HG03378 (cell line): ENCODE data around the gene NR2E1.

Source experiments
- ATAC-seq: cut with Tn5 transposase; IDR thresholded peaks from one replicate; pipeline ENCODE4 v1.9.1; 2021; ENCODE audit warnings: mild to moderate bottlenecking, moderate library complexity; ENCODE audit not compliant: unreplicated experiment

The NR2E1 gene

DNA sequence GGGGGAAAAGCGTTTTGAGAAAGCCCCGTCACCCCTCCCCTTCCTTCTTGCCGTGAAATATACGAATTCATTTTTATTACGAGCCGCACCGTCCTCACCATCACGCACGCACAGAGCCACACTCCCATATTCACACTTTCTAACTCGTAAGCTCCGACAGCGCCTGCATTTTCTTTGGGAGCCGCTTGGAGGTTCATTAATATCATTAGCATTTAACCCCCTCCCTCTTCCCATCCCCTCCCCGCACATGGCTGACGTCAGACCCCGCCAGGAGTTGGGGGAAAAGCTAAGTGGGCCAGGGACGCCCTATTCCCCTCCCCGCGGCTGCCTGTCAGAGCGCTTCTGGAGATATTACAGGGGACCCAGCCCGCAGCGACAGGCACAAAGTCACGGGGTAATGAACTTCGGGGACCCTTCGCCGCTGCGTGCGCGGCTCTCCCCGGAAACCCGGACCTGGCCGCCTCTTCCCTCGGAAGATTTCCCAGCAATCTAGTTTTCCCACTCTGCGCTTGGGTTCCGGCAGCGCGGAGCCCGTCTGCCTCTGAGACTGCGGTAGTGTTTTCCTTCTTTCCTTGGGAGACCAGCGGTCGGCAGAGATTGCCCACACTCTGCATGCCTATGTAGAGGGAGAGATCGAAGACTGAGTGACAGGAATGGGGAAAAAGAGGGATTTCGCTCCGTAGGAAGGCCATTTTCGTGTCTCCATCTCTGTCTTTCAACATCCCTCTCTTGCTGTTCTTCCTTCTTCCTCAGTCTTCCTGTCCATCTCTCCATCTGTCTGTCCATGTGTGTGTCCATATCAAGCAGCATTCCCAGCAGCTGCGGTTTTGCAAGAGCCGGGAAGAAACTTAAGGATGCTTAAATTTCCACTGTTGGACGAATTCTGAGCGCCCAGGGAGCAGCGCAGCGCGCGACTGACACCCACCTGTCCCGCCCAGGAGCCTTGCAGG lies at the start of gene NR2E1:
TSS of gene NR2E1 (plus strand) at position 309 of the 950 bp plus-strand sequence. CDS start 744 bp downstream, outside the sequence.
- ATAC-seq = no peak

DNA sequence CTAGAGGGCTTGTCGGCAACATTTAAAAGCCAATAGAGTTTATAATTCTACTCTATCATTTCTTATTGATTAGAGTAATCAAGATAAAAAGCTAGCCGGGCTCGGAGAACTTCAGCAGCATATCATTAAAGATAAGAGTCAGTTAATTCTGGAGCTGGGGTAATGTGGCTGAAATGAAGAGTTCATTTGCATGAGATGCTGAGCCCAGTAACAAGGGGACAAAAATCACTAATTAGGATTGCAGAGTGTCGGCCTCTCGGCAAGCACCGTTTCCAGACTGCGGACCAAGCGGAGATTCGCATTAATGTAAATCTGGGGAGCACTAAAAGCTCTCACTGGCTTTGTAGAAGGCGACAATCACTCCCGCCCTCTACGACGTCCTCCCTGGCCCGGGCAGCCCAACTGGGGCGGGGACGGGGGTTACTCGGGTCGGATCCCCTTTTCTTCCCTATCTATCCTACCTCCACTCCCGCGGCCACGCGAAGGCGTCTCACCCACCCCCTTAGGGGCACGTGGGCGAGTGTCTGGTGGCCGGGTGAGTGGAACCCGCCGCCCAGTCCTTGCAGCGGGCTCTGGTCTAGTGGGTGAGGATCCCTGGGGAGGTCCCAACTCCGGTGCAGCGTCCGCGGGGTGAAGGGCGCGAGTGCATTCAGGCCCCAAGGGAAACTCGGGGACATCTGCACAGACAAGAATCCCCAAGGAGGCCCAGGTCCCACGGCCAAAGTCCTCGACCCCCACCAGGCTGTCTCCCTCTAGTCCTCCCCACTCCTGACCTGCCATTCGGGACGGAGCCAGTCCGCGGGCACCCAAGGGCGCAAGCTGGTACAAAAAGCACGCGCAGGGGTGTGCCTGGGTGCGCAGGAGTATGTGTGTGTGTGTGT lies 49.0 kb upstream of the NR2E1 start:
- no peak for ATAC-seq

DNA sequence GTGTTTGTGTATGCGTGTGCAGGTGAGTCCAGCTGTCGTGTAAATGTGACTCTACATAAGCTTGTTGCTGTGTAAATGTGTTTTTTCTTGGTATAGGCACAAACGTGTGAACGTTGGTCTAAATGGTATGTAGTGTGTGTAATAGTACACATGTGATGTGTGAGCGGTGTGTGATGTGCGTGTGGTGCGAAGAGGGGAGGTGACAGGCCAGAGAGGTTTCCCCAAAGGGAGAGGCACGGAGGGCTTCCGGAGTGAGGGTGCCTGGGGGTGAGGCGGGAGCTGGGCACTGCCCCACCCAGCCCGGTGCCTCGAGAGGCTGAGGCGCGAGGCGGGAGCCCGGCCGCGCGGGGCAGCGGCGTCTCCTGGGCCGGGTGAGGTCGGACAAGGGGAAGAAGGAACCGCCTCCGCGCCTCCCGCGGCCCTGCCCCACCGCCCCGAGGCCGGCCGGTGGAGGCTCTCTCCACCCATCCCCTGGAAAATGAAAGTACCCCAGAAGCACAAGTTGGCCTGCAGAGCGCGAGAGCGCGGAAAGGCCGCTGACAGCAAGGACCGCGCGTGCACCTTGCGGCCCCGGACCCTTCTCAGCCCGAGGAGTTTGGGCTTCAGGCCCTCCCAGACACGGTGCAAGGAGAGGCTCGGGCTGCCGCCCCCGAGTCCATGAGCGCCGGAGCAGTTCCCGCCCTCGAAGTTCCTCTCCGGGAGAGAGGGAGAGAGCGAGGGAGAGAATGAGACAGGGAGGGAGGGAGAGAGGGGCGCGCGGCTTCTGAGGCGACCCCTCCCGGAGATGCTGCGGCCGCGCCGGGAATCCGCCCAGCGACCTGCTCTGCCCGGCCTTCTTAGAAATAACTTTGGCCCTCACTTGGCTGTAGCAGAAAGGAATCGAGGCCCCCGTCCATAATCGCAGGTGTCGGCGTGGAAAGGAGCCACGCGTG lies 48.1 kb upstream of the NR2E1 start:
- no peak for ATAC-seq

DNA sequence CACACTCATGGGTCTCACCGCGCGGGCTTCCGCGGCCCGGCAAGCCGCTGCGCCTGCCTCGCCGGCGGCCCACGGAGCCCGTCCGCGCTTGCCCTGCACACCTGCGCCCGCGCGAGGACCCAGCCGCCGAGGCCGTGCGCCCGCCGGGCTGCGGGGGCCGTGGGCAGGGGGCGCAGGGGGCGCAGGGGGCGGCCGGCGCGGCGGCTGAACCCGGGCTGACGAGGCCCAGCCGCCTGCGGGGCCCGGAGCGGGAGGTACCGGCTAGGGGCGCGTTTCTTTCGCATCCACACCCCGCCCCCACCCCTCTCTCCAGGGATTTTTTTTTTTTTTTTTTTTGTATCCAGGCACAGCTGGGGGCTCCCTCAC lies 47.5 kb upstream of the NR2E1 start:
- no peak for ATAC-seq

DNA sequence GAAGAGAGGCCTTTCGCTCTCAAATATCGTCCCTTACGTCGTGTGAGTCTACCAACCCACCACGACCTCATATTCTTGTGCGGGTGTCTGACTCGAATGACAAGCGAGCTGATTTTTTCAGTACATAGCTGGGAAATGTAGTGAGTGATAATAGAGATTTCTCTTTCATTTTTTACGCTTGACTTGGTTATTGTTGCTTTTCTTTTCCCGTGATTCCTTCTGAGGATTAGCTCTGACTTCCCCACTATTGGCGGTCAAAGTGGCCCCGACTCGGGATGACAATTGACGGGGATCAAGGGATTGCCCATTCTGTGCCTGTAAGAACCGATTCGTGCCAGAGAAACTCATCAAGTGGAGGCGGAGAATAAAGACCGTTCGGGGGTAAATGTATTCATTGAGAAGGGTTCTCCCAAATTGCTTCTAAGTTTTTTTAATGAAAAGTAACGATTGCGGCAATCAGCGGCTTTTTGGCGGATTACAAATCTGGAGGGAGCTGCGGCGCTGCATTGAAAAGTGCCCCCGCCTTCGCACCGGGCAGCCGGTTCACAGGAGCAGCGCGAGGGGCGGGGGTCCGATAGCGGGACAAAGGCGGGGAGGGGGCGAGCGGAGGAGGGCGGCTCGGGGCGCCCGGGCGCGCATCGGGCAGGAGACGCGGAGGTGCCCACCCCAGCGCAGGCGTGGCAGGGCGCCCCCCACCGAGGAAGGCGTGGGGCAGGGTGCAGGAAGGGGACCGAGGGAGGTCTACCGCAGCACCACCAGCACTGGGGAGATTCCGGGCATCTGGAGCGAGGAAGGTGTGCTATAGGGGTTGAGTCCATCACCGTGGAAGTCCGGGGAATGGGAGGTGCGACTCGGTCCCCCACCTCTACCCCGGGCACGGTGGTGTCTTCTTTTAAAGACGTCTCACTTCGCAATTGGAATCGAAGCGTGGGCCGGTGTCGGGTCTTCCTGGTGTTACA lies 46.7 kb upstream of the NR2E1 start:
- no peak for ATAC-seq

DNA sequence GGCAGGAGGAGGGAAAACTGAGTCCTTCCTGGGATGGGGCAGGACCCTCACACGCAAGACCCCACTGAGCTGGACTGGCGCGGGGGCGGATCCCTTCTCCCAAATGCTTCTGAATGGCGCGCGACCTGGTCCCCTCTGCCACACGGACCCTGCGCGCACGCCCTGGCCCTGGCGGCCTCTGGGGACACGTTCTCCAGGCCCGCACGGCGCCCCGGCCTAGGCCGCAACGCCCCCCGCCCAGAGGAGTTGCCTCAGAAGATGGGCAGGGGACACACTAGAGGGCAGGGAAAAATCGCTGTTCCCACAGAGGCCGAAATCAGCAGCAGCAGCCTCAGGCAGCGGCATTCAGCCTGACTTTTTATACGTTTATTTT lies 46.1 kb upstream of the NR2E1 start:
- ATAC-seq = no peak

DNA sequence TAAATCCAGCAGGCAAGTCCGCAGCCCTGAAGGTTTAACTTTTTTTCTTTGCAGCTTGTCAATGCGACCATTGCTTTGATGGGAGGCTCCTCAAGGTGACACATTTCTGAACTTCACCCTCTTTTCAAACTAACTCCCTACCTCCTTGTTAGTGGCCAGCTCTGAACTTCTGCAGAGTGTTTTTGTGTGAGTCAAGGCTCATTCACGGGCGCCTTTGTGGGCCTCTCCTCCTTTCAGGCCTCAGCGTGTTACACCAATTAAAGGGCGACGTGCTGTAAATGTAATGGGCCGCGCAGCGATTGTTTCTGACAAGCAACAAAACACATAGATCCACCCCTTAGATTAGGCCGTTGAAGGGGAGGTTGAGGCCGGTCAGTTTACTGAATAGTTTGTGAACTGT lies 45.5 kb upstream of the NR2E1 start:
- ATAC-seq = no peak

DNA sequence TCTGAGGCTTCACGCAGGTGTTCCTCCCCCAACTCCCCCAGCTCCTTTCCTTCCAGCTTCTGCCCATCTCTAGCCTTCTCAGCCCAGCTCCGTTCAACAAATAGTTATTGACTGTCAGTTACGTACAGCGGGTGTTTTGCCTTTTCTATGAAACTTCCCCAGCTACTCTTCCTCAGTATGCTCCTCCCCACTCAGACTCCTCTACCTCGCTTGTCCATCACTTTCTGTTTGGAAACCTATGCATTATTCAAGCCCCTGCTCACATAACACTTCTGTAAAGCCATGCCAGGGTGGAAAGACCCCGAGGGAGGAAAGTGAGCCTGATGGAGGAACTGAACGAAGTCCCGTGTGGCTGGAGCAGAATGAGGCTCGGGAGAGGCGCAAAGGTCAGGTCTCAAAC lies 44.2 kb upstream of the NR2E1 start:
- no peak for ATAC-seq

DNA sequence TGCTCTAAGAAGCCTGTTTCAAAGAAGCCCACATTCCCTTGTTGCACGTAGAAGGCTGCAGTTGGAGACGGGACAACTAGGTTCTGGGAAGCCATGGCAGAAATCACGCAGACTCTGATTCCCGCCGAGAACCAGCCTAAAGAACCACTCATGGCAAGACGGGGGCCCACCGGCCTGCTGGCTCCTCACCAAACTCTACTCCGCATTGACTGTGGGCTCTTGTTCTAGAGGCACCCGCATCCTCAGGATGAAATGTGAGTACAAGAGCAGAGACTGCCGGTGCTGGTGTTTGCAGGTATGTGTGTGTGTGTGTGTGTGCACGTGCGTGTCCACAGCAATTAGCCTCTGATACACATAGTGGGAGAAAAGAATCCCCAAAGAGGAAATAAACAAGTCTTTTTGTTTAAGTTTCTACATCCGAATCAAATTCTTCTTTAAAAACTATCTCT lies 42.3 kb upstream of the NR2E1 start:
- no peak for ATAC-seq

DNA sequence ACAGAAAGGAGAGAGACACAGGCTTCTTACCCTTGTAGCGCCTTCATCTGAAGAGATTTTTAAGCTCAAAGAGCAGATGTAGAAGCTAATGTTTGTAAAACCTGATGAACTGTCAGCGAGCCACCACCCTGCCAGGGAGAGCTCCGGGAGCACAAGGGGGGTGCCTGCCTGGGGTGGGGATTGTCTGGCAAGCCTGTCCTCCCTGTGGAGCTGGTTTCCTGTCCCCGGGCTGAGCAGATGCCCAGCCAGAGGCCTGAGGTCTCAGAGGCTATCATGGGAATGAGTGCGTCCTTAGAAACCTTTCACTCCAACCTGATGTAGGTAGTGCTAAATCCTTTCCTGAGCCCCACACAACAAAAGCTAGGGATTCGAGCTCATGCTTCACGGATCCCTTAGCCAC lies 41.9 kb upstream of the NR2E1 start:
- ATAC-seq = no peak

DNA sequence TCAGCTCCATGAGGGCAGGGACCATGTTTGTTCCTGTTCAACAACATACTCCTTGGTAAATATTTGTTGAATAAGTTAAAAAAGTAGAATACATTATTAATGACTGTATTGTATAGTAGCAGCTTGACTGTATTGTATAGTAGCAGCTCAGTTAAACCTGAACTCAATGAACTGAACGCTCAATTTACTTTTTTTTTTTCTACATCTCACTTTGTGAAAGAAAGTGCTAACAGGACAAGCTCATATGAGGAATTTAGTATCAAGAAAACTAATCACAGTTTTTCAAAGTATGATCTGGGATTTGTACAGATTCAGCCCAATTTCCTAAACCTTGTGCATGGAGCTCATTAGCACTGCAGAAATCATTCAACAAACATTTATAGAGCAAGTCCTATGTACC lies 38.8 kb upstream of the NR2E1 start:
- ATAC-seq = no peak

DNA sequence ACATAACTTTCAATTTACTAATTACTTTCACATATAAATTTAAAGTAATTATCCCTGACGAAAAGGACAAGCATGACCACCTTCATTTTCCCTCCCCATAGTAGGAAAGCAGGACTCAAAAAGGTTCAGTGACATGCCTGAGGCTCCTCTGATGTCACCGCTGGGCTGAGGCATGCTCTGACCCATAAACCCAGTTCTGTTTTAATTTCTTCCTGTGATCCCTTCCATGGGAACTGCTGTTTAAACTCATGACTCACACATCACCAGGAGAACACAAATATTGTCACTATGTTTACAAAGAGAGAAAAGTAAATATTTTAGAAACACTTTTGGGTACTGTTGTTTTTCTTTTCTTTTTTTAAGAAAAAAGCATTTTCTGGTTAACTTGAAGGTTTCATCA lies 38.0 kb upstream of the NR2E1 start:
- no peak for ATAC-seq

DNA sequence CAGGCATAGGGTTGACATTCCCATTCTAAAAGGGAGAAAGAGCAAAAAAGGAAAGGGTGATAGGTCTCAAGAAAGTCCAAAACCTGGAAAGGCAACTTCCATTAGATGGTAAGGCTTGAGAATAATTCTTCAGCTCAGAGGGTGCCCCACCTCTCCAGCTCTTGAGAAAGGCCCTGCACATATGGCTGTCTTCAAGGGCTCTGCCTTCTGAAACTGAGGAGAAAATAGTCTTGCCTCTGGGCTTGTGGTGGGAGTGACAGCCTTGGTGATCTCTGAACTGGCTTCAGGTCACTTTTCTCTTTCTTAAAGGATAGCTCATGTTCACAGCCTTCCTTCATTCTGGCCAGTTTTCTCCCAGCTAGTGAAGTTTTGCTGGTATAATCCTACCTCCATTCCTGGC lies 35.6 kb upstream of the NR2E1 start:
- no peak for ATAC-seq

DNA sequence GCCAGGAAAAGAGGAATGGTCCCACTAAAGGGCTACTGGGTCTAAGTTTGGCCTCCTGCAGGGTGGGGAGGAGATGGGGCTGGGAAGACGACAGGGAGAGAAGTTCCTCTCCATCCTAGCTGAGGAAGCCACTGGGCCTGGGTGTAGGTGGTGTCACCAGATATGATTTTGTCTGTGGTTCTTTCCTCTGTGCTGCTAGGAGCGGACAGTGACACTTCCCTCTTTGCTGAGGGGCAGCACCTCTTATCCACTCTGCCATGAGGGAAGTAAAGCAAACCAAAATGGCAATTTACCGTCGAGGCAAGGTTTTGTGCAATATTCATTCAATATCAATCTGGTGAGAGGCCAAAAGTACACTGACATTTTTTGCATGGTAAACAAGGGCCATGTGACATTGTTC lies 33.0 kb upstream of the NR2E1 start:
- ATAC-seq = no peak

DNA sequence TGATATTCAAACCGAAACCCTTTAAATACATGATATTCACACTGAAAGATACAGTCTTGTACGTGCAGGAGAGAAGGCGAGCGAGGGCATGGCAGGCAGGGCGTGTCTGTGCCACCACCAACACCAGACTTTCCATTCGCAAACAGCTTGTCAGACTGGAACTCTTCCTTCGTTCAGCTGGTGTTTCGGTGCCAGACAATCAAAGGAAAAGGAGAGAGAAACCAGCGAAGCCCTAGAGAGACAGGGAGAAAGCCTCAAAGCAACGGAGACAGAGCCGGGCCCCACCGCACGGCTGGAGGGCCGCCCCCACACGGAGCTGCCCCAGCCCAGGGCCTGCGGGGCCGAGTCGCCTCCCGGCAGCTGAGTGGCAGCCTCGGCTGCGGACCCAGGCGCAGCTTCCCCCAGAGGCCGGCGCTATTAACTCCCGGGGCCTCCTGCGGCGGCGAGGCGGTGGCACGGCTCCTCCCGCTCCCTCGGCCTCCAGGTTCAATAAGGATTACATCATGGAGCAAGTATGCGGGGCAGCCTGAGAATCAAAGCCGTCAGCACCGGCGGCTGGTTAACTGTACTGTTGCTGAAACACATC lies 32.1 kb upstream of the NR2E1 start:
- no peak for ATAC-seq

DNA sequence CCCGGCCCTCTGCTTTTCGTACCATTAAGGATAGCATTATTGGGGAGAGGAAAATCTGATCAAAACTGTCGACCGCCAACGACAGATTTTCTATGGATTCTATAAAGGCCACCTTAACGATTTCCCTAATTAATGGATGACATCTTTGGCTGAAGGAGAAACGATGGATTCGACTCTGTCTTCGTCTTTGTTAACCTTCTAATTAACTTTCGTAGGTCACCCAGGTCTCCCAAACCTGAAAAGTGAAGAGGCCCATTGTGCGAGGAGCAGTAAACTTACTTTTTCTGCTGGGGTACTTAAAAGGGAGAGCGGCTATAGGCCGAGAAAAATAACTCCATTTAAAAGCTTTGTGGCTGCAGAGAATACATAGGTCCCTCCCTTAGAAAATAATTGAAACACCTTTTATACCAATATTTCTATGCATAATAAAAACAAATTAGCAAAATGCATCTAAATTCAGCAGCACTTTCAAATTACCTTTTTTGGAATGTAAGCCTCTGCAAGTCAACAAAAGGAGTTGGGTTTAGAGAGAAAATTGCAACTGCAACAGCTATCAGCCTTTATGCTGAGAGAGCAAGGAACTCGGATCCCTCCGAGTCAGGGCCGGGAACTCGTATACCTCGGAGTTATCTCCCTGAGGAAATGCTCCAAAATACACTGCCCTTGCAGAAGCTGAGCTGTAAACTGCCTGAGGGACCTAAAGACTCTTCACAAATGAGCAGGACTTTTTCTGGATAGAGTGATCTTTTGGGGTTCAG lies 31.4 kb upstream of the NR2E1 start:
- ATAC-seq = no peak

DNA sequence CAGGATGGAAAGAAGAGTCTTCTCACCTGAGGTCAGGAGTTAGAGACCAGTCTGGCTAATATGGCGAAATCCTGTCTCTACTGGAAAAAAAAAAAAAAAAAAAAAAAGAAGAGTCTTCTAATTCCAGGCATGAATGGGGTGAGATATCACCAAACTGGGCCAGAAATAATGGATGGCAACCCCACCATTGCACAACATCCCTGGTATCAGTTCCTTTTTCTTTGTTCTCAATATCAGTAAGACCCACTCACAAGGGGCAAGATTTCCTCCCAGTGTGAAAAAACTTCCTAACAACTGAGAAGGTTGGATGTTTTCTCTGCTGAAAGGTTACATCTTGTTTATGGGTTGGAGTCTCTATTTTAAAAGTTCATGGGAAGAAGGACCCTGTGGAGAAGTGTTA lies 23.6 kb upstream of the NR2E1 start:
- ATAC-seq = no peak

DNA sequence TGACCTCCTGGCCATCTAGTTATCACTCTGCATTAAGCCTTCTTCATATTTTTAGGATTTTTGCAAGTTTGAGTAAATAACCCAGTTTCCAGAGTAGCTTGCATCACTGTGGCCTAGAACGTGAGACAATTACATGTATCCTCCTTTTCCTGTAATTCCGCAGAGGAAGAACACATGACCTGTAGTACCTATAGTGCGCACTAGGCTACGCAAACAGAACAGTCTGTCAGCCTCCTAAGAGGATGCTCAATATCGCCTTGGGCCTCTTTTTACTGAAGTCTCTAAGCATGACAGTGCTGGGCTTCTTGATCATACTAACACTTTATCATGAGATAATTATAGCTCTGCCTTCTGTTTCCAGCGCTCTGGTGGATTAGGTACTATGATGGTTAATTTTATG lies 20.2 kb upstream of the NR2E1 start:
- no peak for ATAC-seq

DNA sequence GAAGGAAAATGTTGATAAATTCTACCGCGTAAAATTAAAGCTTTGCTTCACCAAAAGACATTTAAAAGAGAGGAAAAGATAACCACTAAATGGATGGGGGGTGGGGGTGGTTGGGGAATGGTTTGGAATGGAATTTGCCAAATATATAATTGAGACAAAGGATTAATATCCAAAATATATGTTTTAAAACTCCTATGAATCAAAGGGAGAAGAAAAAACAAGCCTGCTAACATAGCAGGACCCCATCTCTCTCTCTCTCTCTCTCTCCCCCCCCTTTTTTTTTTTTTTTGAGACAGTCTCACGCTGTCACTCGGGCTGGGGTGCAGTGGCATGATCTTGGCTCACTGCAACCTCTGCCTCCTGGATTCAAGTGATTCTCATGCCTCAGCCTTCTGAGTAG lies 13.4 kb upstream of the NR2E1 start:
- no peak for ATAC-seq
